GM12878 (cell line): Measurements from ENCODE around the gene MPST. TPM values are rescaled to one million over a fixed set of nuclear protein-coding genes. Genes with fewer than 3 reads are reported as not detected.

Experiments
- ATAC-seq: fragments of 200-7000 bp; cut with Tn5 transposase; 3 replicates; pipeline ENCODE4 v1.9.1; 2020; ENCODE audit warnings: mild to moderate bottlenecking, moderate library complexity
- BruUV-seq: library from RNA; stranded (reverse); fragments of 400-500 nt; replicated peaks from 2 replicates; lab custom pipeline; 2021; lab: Mats Ljungman, UMichigan
- CTCF ChIA-PET: fragments of 300-600 bp; sonication (Branson Sonifier 250); formaldehyde crosslinking; extraction: SDS; loops from one replicate; lab custom pipeline; 2021; ENCODE audit warnings: inconsistent platforms; lab: Yijun Ruan, JAX
- POLR2A ChIA-PET: fragments of 350-600 bp; formaldehyde crosslinking; extraction: SDS; loops from one replicate; lab custom pipeline; 2021; ENCODE audit warnings: inconsistent platforms; lab: Charles Lee
- RAD21 ChIA-PET: fragments of 300-600 bp; sonication (Branson Sonifier 250); formaldehyde crosslinking; loops from one replicate; lab custom pipeline; 2023; ENCODE audit warnings: antibody characterized with exemption; ENCODE audit not compliant: unreplicated experiment; lab: Charles Lee
- SMC1A ChIA-PET: fragments of 300-600 bp; sonication (Branson Sonifier 250); formaldehyde crosslinking; loops from one replicate; lab custom pipeline; 2023; ENCODE audit not compliant: unreplicated experiment, uncharacterized antibody; lab: Charles Lee
- DNase-seq: peaks from one replicate; pipeline ENCODE4 v3.0.0-alpha.2; 2011; ENCODE audit warnings: low read depth, low spot score
- FAIRE-seq: peaks from 3 replicates; lab custom pipeline; 2011; peaks lifted over from hg19 to GRCh38; lab: Jason Lieb, UNC
- H2AFZ ChIP-seq: 2 replicates; pipeline ENCODE4 v1.6.0; 2011; ENCODE audit warnings: low read depth, low read length, control low read depth; ENCODE audit not compliant: control insufficient read depth
- H3K27ac ChIP-seq: 2 replicates; pipeline ENCODE4 v1.5.1; 2011; ENCODE audit warnings: control low read depth; ENCODE audit not compliant: control insufficient read depth, insufficient read depth
- H3K27me3 ChIP-seq, 2 experiments: replicated peaks in 1 of 2; 2 replicates each; pipeline versions ENCODE4 v1.6.0 to v1.6.1; 2011; ENCODE audit warnings: low read length in 1 of 2; ENCODE audit not compliant: control insufficient read depth in 2 of 2, insufficient read depth in 2 of 2
- H3K36me3 ChIP-seq, 2 experiments: 2 replicates each; pipeline ENCODE4 v1.5.1; 2011; ENCODE audit warnings: low read length in 1 of 2; ENCODE audit not compliant: control insufficient read depth in 2 of 2, insufficient read depth in 2 of 2
- H3K4me1 ChIP-seq: 2 replicates; pipeline ENCODE4 v1.6.1; 2011; ENCODE audit warnings: mild to moderate bottlenecking, low read length, moderate library complexity, mixed read lengths; ENCODE audit not compliant: control insufficient read depth, insufficient read depth
- H3K4me2 ChIP-seq: 2 replicates; pipeline ENCODE4 v1.6.0; 2011; ENCODE audit warnings: control low read depth; ENCODE audit not compliant: control insufficient read depth, insufficient read depth
- H3K4me3 ChIP-seq: fragments of 200-600 bp; sonication (generic); 2 replicates; pipeline ENCODE4 v1.5.1; 2016
- H3K79me2 ChIP-seq: 2 replicates; pipeline ENCODE4 v1.6.0; 2011; ENCODE audit warnings: low read length; ENCODE audit not compliant: control insufficient read depth, insufficient read depth
- H3K9ac ChIP-seq: 2 replicates; pipeline ENCODE4 v1.8.0; 2011; ENCODE audit warnings: low read length, control low read depth, mixed read lengths; ENCODE audit not compliant: control insufficient read depth, insufficient read depth
- H3K9me3 ChIP-seq: replicated peaks from 3 replicates; pipeline ENCODE4 v1.5.1; 2011; ENCODE audit warnings: mild to moderate bottlenecking, low read length; ENCODE audit not compliant: control insufficient read depth, insufficient read depth
- H4K20me1 ChIP-seq: 2 replicates; pipeline ENCODE4 v1.6.0; 2011; ENCODE audit not compliant: control insufficient read depth, insufficient read depth
- BCL11A ChIP-seq: IDR thresholded peaks from 2 replicates; pipeline ENCODE4 v1.6.1; 2011; ENCODE audit warnings: low read depth, low read length
- BMI1 ChIP-seq: fragments of 450-650 bp; IDR thresholded peaks from 2 replicates; pipeline ENCODE4 v1.6.1; 2016; ENCODE audit warnings: mild to moderate bottlenecking, moderate library complexity, borderline replicate concordance
- EGR1 ChIP-seq, 2 experiments: IDR thresholded peaks; 1 replicate in 1 of 2; 2 replicates in 1 of 2; pipeline ENCODE4 v1.6.1; 2011 to 2012; ENCODE audit warnings: low read depth in 2 of 2, low read length in 2 of 2, borderline replicate concordance in 1 of 2, mild to moderate bottlenecking in 1 of 2, moderate library complexity in 1 of 2
- FOXM1 ChIP-seq: IDR thresholded peaks from 2 replicates; pipeline ENCODE4 v1.6.1; 2012; ENCODE audit warnings: low read depth, mild to moderate bottlenecking, inconsistent platforms, low read length, moderate library complexity
- KLF5 ChIP-seq: fragments of 450-650 bp; IDR thresholded peaks from 2 replicates; pipeline ENCODE4 v1.6.1; 2014; ENCODE audit warnings: mild to moderate bottlenecking; ENCODE audit not compliant: partially characterized antibody
- LARP7 ChIP-seq: fragments of 450-650 bp; IDR thresholded peaks from 2 replicates; pipeline ENCODE4 v1.6.1; 2017; ENCODE audit warnings: mild to moderate bottlenecking
- NFYB ChIP-seq: IDR thresholded peaks from 2 replicates; pipeline ENCODE4 v1.6.1; 2011; ENCODE audit warnings: low read depth, mild to moderate bottlenecking, low read length, improper control_type of control experiment, moderate library complexity; ENCODE audit not compliant: insufficient read depth
- NRF1 ChIP-seq: conservative IDR thresholded peaks from 2 replicates; pipeline ENCODE4 v1.6.1; 2011; ENCODE audit warnings: mild to moderate bottlenecking, low read depth, low read length, improper control_type of control experiment
- POLR2A ChIP-seq: IDR thresholded peaks from 2 replicates; pipeline ENCODE4 v1.6.1; 2011; ENCODE audit warnings: low read depth, mild to moderate bottlenecking, low read length
- POLR2AphosphoS2 ChIP-seq: IDR thresholded peaks from 2 replicates; pipeline ENCODE4 v1.6.1; 2011; ENCODE audit warnings: low read depth, mild to moderate bottlenecking, low read length, improper control_type of control experiment, moderate library complexity
- WGBS: methylation state at CpG from one replicate; pipeline ENCODE4 v1.1.6; 2016; ENCODE audit warnings: low lambda C conversion rate; ENCODE audit not compliant: insufficient replicate concordance, insufficient coverage; ENCODE audit errors: missing lambda C conversion rate; 5-methylcytosine and 5-hydroxymethylcytosine counted together
- in situ Hi-C: fragments of 300-500 bp; cut with MboI; formaldehyde crosslinking; loops from 9 replicates; pipeline ENCODE4 v1.14.3; 2018; ENCODE audit warnings: mixed read lengths
- intact Hi-C: fragments of 100-400 bp; cut with micrococcal nuclease; formaldehyde crosslinking; loops from one replicate; pipeline ENCODE4 v1.14.2; 2022; ENCODE audit not compliant: unreplicated experiment
- polyA plus RNA-seq, 11 experiments: library from polyadenylated mRNA; depleted of rRNA in 4 of 11; unstranded in 6 of 11; stranded (reverse) in 5 of 11; fragments of >200 nt; fragmentation: Nextera tagmentation in 4 of 11; fragmentation: Illumina TruSeq in 1 of 11; extraction: Ambion mirVana in 4 of 11; extraction: Trizol in 1 of 11; gene quantifications; 1 replicate in 1 of 11; 2 replicates in 10 of 11; pipeline versions ENCODE4 v1.2.1 to v1.2.3, GENCODE V29; 2011 to 2016; ENCODE audit warnings: inconsistent platforms in 2 of 11, missing spikeins in 2 of 11, low read depth in 1 of 11
- total RNA-seq, 4 experiments: library from RNA; depleted of rRNA in 3 of 4; stranded (reverse); fragments of >200 nt in 3 of 4; fragmentation: Illumina TruSeq in 1 of 4; extraction: Trizol in 1 of 4; gene quantifications; 2 replicates each; pipeline versions ENCODE4 v1.2.1 to v1.2.3, GENCODE V29; 2013 to 2021
- TF ChIP-seq, protein P1 (sequence below): fragments of 450-650 bp; IDR thresholded peaks from 2 replicates; pipeline ENCODE4 v1.6.1; 2016; ENCODE audit warnings: mild to moderate bottlenecking, moderate library complexity, borderline replicate concordance
- TF ChIP-seq, protein P2 (sequence below): IDR thresholded peaks from 2 replicates; pipeline ENCODE4 v1.6.1; 2012; ENCODE audit warnings: mild to moderate bottlenecking, low read depth, low read length

The MPST gene
- total and polyA plus RNA-seq, 10 of the 15 experiments (the other 5 are each of a cell fraction or from before 2014, with no cell fraction given): 0.95 to 88.7 (median 38.5) TPM

DNA sequence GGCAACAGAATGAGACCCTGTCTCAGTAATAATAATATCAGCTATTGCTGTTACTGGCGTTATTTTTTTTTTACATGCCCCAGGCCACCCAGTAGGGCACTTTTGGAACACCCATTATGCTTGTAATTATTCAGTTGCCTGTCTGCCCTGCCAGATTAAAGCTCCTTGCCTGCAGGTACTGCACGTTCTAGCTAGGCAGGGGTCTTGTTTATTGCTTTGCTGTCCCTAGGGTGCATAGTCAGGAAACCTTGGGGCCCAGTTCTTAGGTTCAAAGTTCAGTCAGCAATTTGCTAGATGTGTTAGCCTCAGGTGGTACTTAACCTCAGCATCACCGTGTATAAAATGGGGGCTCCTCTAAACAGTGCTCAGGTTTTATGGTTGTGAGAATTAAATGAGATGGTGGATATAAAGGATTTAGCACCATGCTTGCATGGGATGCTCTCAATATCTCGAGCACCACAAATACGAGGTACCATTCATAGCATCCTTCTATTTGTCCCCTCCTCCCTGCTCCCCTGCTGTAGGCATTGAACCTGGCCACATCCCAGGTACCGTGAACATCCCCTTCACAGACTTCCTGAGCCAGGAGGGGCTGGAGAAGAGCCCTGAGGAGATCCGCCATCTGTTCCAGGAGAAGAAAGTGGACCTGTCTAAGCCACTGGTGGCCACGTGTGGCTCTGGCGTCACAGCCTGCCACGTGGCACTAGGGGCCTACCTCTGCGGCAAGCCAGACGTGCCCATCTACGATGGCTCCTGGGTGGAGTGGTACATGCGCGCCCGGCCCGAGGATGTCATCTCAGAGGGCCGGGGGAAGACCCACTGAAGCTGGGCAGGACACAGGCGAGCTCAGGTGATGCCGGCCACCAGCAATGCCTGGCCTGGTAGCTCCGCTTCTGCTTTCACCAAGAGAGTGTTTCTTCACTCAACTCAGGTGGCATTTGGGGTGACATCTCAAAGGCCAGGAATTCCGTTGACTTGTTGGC, 9.4 kb downstream of the MPST start:
- SMC1A ChIA-PET: interaction anchor here (1.3 kb wide), 1 partner anchor 14 kb away, joined by 3 read pairs; no protein-coding TSS in a partner anchor
- H3K27ac ChIP-seq: no peak overlapping the region
- CTCF ChIA-PET: interaction anchor here (1.3 to 1.7 kb wide), 3 partner anchors 8 to 15 kb away, joined by 3 to 10 read pairs (median 7); no protein-coding TSS in a partner anchor
- H2AFZ ChIP-seq: no peak overlapping the region
- no peaks in the 10 kb centered on the region for H3K9me3 ChIP-seq
- RAD21 ChIA-PET: no interaction called here
- intact Hi-C loops (no loop called here), in situ Hi-C loops (no loop called here)
- WGBS: 91% methylated on average over 22 of the region's 22 CpGs
- H3K9ac ChIP-seq: no peak overlapping the region
- H3K79me2 ChIP-seq: no peaks in the 10 kb centered on the region
- H3K4me1 ChIP-seq: no peaks in the 10 kb centered on the region
- no peak for DNase-seq
- BruUV-seq: no TSS peak
- no peaks in the 10 kb centered on the region for H3K36me3 ChIP-seq
- POLR2A ChIA-PET: no interaction called here
- no peak for FAIRE-seq
- H3K4me3 ChIP-seq: no peak overlapping the region
- no peaks in the 10 kb centered on the region for H3K27me3 ChIP-seq
- H4K20me1 ChIP-seq: no peaks in the 10 kb centered on the region
- no peak for ATAC-seq
- H3K4me2 ChIP-seq: no peak overlapping the region
- TF ChIP-seq NRF1 (no peak), LARP7 (no peak), FOXM1 (no peak), NFYB (no peak), KLF5 (no peak), BCL11A (no peak), EGR1 (IDR thresholded peaks at IDR 0.05; ENCODE audit: borderline replicate concordance in 1 of 2, low read depth in 2 of 2, low read length in 2 of 2) (no peak), POLR2A (no peak), BMI1 (no peak), POLR2AphosphoS2 (no peak)
- TF ChIP-seq, protein P1, sequence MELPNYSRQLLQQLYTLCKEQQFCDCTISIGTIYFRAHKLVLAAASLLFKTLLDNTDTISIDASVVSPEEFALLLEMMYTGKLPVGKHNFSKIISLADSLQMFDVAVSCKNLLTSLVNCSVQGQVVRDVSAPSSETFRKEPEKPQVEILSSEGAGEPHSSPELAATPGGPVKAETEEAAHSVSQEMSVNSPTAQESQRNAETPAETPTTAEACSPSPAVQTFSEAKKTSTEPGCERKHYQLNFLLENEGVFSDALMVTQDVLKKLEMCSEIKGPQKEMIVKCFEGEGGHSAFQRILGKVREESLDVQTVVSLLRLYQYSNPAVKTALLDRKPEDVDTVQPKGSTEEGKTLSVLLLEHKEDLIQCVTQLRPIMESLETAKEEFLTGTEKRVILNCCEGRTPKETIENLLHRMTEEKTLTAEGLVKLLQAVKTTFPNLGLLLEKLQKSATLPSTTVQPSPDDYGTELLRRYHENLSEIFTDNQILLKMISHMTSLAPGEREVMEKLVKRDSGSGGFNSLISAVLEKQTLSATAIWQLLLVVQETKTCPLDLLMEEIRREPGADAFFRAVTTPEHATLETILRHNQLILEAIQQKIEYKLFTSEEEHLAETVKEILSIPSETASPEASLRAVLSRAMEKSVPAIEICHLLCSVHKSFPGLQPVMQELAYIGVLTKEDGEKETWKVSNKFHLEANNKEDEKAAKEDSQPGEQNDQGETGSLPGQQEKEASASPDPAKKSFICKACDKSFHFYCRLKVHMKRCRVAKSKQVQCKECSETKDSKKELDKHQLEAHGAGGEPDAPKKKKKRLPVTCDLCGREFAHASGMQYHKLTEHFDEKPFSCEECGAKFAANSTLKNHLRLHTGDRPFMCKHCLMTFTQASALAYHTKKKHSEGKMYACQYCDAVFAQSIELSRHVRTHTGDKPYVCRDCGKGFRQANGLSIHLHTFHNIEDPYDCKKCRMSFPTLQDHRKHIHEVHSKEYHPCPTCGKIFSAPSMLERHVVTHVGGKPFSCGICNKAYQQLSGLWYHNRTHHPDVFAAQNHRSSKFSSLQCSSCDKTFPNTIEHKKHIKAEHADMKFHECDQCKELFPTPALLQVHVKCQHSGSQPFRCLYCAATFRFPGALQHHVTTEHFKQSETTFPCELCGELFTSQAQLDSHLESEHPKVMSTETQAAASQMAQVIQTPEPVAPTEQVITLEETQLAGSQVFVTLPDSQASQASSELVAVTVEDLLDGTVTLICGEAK: no peak
- TF ChIP-seq, protein P2, sequence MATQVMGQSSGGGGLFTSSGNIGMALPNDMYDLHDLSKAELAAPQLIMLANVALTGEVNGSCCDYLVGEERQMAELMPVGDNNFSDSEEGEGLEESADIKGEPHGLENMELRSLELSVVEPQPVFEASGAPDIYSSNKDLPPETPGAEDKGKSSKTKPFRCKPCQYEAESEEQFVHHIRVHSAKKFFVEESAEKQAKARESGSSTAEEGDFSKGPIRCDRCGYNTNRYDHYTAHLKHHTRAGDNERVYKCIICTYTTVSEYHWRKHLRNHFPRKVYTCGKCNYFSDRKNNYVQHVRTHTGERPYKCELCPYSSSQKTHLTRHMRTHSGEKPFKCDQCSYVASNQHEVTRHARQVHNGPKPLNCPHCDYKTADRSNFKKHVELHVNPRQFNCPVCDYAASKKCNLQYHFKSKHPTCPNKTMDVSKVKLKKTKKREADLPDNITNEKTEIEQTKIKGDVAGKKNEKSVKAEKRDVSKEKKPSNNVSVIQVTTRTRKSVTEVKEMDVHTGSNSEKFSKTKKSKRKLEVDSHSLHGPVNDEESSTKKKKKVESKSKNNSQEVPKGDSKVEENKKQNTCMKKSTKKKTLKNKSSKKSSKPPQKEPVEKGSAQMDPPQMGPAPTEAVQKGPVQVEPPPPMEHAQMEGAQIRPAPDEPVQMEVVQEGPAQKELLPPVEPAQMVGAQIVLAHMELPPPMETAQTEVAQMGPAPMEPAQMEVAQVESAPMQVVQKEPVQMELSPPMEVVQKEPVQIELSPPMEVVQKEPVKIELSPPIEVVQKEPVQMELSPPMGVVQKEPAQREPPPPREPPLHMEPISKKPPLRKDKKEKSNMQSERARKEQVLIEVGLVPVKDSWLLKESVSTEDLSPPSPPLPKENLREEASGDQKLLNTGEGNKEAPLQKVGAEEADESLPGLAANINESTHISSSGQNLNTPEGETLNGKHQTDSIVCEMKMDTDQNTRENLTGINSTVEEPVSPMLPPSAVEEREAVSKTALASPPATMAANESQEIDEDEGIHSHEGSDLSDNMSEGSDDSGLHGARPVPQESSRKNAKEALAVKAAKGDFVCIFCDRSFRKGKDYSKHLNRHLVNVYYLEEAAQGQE: no peak
